Activated naive CD4-positive, alpha-beta T cell treated with anti-CD3 and anti-CD28 coated beads, Interleukin-2, amount 50 U/mL, for 24 hours (primary cell): ENCODE data around the gene PIP5K1A.

Source experiments
- H3K27ac Mint-ChIP-seq: one replicate; pipeline ENCODE4 v1.8.0; 2021; ENCODE audit warnings: mild to moderate bottlenecking, mixed read lengths
- H3K27me3 Mint-ChIP-seq: one replicate; pipeline ENCODE4 v1.8.0; 2021; ENCODE audit warnings: mixed read lengths
- H3K36me3 Mint-ChIP-seq: one replicate; pipeline ENCODE4 v1.8.0; 2021; ENCODE audit warnings: mixed read lengths
- H3K4me1 Mint-ChIP-seq: one replicate; pipeline ENCODE4 v1.8.0; 2021; ENCODE audit warnings: mixed read lengths
- H3K4me3 Mint-ChIP-seq: one replicate; pipeline ENCODE4 v1.8.0; 2021; ENCODE audit warnings: mild to moderate bottlenecking, mixed read lengths
- H3K9me3 Mint-ChIP-seq: one replicate; pipeline ENCODE4 v1.8.0; 2021; ENCODE audit warnings: mixed read lengths

The PIP5K1A gene, protein sequence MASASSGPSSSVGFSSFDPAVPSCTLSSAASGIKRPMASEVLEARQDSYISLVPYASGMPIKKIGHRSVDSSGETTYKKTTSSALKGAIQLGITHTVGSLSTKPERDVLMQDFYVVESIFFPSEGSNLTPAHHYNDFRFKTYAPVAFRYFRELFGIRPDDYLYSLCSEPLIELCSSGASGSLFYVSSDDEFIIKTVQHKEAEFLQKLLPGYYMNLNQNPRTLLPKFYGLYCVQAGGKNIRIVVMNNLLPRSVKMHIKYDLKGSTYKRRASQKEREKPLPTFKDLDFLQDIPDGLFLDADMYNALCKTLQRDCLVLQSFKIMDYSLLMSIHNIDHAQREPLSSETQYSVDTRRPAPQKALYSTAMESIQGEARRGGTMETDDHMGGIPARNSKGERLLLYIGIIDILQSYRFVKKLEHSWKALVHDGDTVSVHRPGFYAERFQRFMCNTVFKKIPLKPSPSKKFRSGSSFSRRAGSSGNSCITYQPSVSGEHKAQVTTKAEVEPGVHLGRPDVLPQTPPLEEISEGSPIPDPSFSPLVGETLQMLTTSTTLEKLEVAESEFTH

DNA sequence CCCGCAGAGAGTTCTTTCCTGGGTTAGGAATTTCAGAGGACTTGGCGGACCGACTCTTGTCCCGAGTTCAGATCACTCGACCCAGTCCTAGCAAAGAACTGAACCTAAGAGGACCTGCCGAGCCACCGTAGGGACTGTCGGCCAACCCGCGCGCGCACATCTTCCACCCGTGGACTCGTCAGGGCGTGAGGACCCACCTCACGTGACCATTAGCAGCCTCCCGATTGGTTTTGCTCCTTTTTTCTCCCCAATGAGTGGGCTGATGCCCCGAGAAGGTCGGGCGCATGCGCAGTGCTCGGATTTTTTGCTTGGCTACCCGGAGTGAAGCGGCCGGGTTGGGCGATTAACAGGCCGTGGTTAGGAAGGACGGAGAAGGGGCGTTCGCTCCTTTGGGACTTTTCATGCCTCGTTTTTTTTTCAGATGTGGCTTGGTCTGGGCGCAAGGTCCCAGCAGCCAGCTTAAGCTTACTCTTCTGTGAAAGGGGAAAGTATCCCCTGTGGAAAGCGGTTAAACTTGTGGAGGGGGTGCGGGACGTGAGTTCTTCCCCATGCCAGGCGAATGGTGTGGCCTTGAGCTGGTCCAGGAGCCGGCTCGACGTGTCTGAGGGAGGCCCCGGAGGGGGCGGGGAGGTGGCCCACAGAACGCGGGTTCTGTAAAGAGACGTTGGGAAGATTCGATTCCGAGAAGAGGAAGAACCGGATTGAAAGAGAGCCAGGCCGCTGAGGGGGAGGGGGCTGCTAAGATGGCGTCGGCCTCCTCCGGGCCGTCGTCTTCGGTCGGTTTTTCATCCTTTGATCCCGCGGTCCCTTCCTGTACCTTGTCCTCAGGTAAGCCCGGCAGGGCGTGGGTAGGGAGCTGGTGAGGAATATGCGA, at the start of gene PIP5K1A:
TSS of gene PIP5K1A (plus strand) at position 299 of the 874 bp plus-strand sequence. CDS start at position 744, 445 bp downstream.
- peaks cover 45% of the 10 kb centered on the region for H3K4me1 Mint-ChIP-seq

GRCh38 chr1:151156515-151156819, 41.9 kb upstream of the PIP5K1A start, which contains the start of gene TNFAIP8L2:
TNFAIP8L2 (plus strand) TSS chr1:151156649; CDS start chr1:151158698, 2,049 bp downstream.
- Mint-ChIP-seq H3K4me3 (peak within 1 kb of the TSS; percentile 100), H3K9me3 (no peaks in the 10 kb centered on the region), H3K27me3 (no peaks in the 10 kb centered on the region), H3K27ac (peak within 1 kb of the TSS; percentile 98), H3K4me1 (peaks cover 53% of the 10 kb centered on the region), H3K36me3 (peaks cover 13% of the 10 kb centered on the region)

More for the DNA sequence above, at the start of gene PIP5K1A:
- Mint-ChIP-seq H3K9me3 (no peaks in the 10 kb centered on the region), H3K4me3 (peak within 1 kb of the TSS; percentile 100), H3K27ac (peak within 1 kb of the TSS; percentile 99), H3K36me3 (peaks cover 11% of the 10 kb centered on the region), H3K27me3 (no peaks in the 10 kb centered on the region)

DNA sequence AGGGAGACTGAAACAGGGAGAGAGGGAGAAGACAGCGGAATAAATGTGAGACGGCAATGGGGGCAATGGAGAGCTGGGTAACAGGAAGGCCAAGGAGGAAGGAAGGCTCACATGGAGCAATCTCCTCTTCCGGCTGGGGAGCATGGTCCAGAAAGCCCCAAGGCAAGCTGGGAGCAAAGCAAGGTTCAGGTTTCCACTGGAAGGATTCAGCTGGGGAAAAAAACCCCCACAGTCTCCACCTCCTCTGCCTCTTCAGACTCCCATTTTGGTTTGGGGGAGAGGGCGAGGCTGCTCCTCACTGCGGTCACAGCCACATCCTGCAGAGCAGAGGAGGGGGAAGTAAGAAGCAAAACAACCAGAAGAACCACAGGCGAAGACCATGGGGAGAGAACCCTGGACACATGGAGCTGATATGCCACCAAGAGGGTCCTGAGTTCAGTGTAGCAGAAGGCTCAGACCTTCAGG, 41.3 kb upstream of the PIP5K1A start:
- Mint-ChIP-seq H3K4me3 (peak overlapping the region; percentile 100), H3K36me3 (peaks cover 15% of the 10 kb centered on the region), H3K4me1 (peaks cover 60% of the 10 kb centered on the region), H3K27me3 (no peaks in the 10 kb centered on the region), H3K27ac (peak overlapping the region; percentile 98), H3K9me3 (no peaks in the 10 kb centered on the region)

- H3K27me3 Mint-ChIP-seq, result no peaks in the 10 kb centered on the region
- H3K27ac Mint-ChIP-seq, result peak overlapping the region; percentile 98
- peaks cover 70% of the 10 kb centered on the region for H3K4me1 Mint-ChIP-seq
- no peaks in the 10 kb centered on the region for H3K9me3 Mint-ChIP-seq
- peaks cover 15% of the 10 kb centered on the region for H3K36me3 Mint-ChIP-seq
- peak overlapping the region; percentile 100 for H3K4me3 Mint-ChIP-seq
Measured at GRCh38 chr1:151158326-151158725, 40.0 kb upstream of the PIP5K1A start.

- H3K36me3 Mint-ChIP-seq, result peaks cover 15% of the 10 kb centered on the region
- H3K4me3 Mint-ChIP-seq, result peak overlapping the region; percentile 100
- H3K4me1 Mint-ChIP-seq, result peaks cover 75% of the 10 kb centered on the region
- peak overlapping the region; percentile 98 for H3K27ac Mint-ChIP-seq
- no peaks in the 10 kb centered on the region for H3K9me3 Mint-ChIP-seq
- H3K27me3 Mint-ChIP-seq, result no peaks in the 10 kb centered on the region
Measured at GRCh38 chr1:151158751-151159251, 39.6 kb upstream of the PIP5K1A start.

GRCh38 chr1:151159373-151159772, 39.0 kb upstream of the PIP5K1A start:
- Mint-ChIP-seq H3K36me3 (peaks cover 18% of the 10 kb centered on the region), H3K27me3 (no peaks in the 10 kb centered on the region), H3K9me3 (no peaks in the 10 kb centered on the region), H3K4me3 (peak overlapping the region; percentile 31), H3K27ac (peak overlapping the region; percentile 94), H3K4me1 (peaks cover 81% of the 10 kb centered on the region)

DNA sequence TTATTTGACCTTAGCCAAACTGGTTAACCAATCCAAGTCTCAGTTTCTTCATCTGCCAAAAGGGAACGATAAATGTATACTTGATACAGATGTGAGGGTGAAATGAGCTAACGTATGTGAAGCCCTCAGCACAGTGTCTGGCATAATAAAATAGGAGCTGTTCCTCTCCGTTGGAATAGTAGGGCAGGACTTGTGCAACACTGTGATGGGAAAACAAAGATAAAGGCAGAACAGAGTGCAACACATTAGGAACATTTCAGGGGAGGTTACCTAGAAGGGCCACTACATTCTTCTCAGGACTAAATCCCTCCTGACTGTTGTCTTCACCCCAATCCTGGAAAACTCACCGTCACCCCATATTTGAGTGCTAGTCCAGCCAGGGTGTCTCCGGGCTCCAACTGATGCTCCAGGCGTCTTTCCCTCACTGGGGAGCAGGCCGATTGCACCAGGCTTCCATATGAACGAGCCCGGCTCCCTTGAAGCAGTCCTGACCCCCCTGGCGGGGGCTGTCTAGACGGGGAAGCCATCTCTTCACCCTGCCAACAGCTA, 33.5 kb upstream of the PIP5K1A start:
- peak overlapping the region; percentile 88 for H3K27ac Mint-ChIP-seq
- H3K27me3 Mint-ChIP-seq, result peaks cover 2% of the 10 kb centered on the region
- no peaks in the 10 kb centered on the region for H3K9me3 Mint-ChIP-seq
- H3K36me3 Mint-ChIP-seq, result peaks cover 13% of the 10 kb centered on the region
- H3K4me3 Mint-ChIP-seq, result peak overlapping the region; percentile 98
- peaks cover 70% of the 10 kb centered on the region for H3K4me1 Mint-ChIP-seq

GRCh38 chr1:151165281-151165737, 33.0 kb upstream of the PIP5K1A start:
- Mint-ChIP-seq H3K27me3 (peaks cover 2% of the 10 kb centered on the region), H3K36me3 (peaks cover 13% of the 10 kb centered on the region), H3K9me3 (no peaks in the 10 kb centered on the region), H3K27ac (peak overlapping the region; percentile 99), H3K4me3 (peak overlapping the region; percentile 98), H3K4me1 (peaks cover 65% of the 10 kb centered on the region)

DNA sequence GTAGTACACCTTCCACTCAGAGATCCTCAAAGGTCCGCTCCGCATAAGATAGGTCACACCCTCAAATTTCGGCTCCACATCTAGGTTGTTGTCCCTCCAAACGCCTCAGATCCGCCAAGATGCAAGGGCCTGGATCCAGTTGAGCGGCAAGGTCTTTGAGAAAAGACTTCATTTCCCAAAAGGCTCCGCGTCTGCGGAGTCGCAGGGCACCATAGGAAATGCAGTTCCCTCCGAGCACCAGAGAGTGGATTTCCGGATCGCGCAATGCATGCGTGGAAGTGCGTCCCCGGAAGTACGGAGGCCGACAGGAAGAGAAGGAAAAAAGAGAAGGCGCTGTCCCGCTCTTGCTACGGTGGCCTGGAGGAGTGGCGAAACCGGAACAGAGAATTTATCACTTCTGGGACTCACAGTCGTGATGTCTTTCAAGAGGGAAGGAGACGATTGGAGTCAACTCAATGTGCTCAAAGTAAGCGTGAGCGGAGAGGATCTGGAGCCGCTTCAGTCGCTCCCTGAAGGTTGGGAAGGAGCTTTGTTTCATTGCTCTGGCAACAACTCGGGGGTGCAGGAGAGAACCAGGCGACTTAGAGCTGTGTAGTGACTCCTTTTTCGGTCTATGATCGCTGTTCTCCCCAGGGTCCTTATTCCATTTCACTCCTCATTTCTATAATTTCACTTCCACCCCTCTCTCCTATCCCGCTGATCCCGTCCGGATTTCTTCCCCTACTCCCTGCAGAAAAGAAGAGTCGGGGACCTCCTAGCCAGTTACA, 32.4 kb upstream of the PIP5K1A start, which contains the start of the genes LYSMD1 and SCNM1:
TSS of gene LYSMD1 (minus strand) at position 165 of the 767 bp plus-strand sequence. CDS start 644 bp downstream, outside the sequence.
TSS of gene SCNM1 (plus strand) at position 407 of the 767 bp plus-strand sequence. CDS start at position 416, 9 bp downstream.
- H3K9me3 Mint-ChIP-seq, result no peaks in the 10 kb centered on the region
- peaks cover 14% of the 10 kb centered on the region for H3K36me3 Mint-ChIP-seq
- peak within 1 kb of the TSS; percentile 98 for H3K4me3 Mint-ChIP-seq
- peaks cover 59% of the 10 kb centered on the region for H3K4me1 Mint-ChIP-seq
- H3K27me3 Mint-ChIP-seq, result peaks cover 2% of the 10 kb centered on the region
- H3K27ac Mint-ChIP-seq, result peak within 1 kb of the TSS; percentile 99

GRCh38 chr1:151166505-151166956, 31.8 kb upstream of the PIP5K1A start:
- peak overlapping the region; percentile 98 for H3K4me3 Mint-ChIP-seq
- peak overlapping the region; percentile 99 for H3K27ac Mint-ChIP-seq
- peaks cover 56% of the 10 kb centered on the region for H3K4me1 Mint-ChIP-seq
- H3K27me3 Mint-ChIP-seq, result peaks cover 2% of the 10 kb centered on the region
- H3K36me3 Mint-ChIP-seq, result peaks cover 14% of the 10 kb centered on the region
- H3K9me3 Mint-ChIP-seq, result no peaks in the 10 kb centered on the region

- peaks cover 50% of the 10 kb centered on the region for H3K4me1 Mint-ChIP-seq
- H3K27me3 Mint-ChIP-seq, result peaks cover 2% of the 10 kb centered on the region
- H3K36me3 Mint-ChIP-seq, result peaks cover 13% of the 10 kb centered on the region
- peak overlapping the region; percentile 98 for H3K4me3 Mint-ChIP-seq
- H3K27ac Mint-ChIP-seq, result peak overlapping the region; percentile 68
- no peaks in the 10 kb centered on the region for H3K9me3 Mint-ChIP-seq
Measured at GRCh38 chr1:151167116-151167515, 31.2 kb upstream of the PIP5K1A start.

- H3K4me1 Mint-ChIP-seq, result peaks cover 15% of the 10 kb centered on the region
- no peak overlapping the region for H3K27ac Mint-ChIP-seq
- H3K9me3 Mint-ChIP-seq, result no peaks in the 10 kb centered on the region
- H3K4me3 Mint-ChIP-seq, result no peak overlapping the region
- no peaks in the 10 kb centered on the region for H3K27me3 Mint-ChIP-seq
- peaks cover 5% of the 10 kb centered on the region for H3K36me3 Mint-ChIP-seq
Measured at GRCh38 chr1:151171190-151171589, 27.2 kb upstream of the PIP5K1A start.

DNA sequence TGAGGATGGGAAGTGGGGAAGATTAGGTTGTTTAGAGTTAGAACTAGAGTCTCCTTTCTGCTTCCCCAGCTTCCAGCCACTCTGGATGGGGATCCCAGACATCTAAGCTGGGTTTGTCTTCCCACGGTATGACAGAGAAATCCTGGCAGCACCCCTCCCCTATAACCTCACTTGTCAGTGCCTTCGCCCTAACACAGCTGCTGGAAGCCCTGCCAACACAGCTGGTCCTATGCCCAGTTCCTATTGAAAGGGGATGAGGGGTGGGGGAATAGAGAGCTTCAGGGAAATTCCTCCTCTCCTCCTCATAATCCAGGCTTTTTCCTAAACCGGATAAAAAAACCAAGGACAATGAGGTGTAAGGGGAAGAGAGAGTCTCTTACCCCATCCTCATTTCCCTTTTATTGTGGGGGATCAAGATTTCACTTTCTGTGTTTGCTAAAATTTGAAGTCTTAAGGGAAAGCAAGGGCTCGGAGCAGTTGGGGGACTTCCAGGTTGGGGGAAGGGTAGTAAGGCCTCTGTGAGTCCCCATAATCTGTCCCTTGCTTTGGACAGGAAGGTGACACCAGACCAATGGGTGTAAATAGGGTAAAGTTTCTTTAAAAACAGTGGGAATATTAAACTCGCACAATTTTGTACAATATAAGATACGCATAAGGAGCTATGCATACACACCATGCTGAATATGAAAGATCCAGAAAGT, 23.2 kb upstream of the PIP5K1A start:
- Mint-ChIP-seq H3K27ac (peak overlapping the region; percentile 18), H3K4me1 (peaks cover 4% of the 10 kb centered on the region), H3K4me3 (no peak overlapping the region), H3K27me3 (no peaks in the 10 kb centered on the region), H3K36me3 (peaks cover 8% of the 10 kb centered on the region), H3K9me3 (no peaks in the 10 kb centered on the region)
